Testis (tissue), 3 donors: ENCODE measurements around the gene WASHC3. TPM values are rescaled to one million over a fixed set of nuclear protein-coding genes. Genes with fewer than 3 reads are reported as not detected.

Experiments used
- DNase-seq: peaks from one replicate; pipeline ENCODE4 v3.0.0-alpha.2; 2019
- H3K27ac ChIP-seq, 2 donors: fragments of 200-600 bp; sonication (generic); one replicate each; pipeline ENCODE4 v1.5.1; 2019
- H3K27me3 ChIP-seq: fragments of 200-600 bp; sonication (generic); one replicate; pipeline ENCODE4 v1.5.1; 2019
- H3K36me3 ChIP-seq: fragments of 200-600 bp; sonication (generic); one replicate; pipeline ENCODE4 v1.5.1; 2017; ENCODE audit warnings: low read depth; ENCODE audit errors: missing control alignments
- H3K4me1 ChIP-seq: fragments of 200-600 bp; sonication (generic); one replicate; pipeline ENCODE4 v1.5.1; 2019
- H3K4me3 ChIP-seq, 2 donors: fragments of 200-600 bp; sonication (generic); one replicate each; pipeline ENCODE4 v1.5.1; 2017 to 2019
- H3K9me3 ChIP-seq: fragments of 200-600 bp; sonication (generic); one replicate; pipeline ENCODE4 v1.5.1; 2017
- POLR2A ChIP-seq: fragments of 450-650 bp; IDR thresholded peaks from one replicate; pipeline ENCODE4 v1.6.1; 2017; ENCODE audit warnings: antibody characterized with exemption, mild to moderate bottlenecking, moderate library complexity
- WGBS, 2 donors: methylation state at CpG; one replicate each; pipeline ENCODE4 v1.1.5; 2018; 5-methylcytosine and 5-hydroxymethylcytosine counted together
- intact Hi-C: fragments of 100-400 bp; cut with DNase I; formaldehyde crosslinking; loops from one replicate; pipeline ENCODE4 v1.15.1; 2023; ENCODE audit warnings: low total_unique reads
- polyA plus RNA-seq: library from polyadenylated mRNA; stranded (reverse); fragments of 350-450 nt; fragmentation: Illumina TruSeq; extraction: RNeasy Lipid Tissue Mini Kit (QIAGEN cat#74804); gene quantifications from one replicate; pipeline ENCODE4 v1.2.3, GENCODE V29; 2014; ENCODE audit warnings: low read depth, low replicate concordance; ENCODE audit not compliant: insufficient read depth
- total RNA-seq, 2 donors: library from RNA; depleted of rRNA; stranded (reverse); fragments of >200 nt; gene quantifications; one replicate each; pipeline ENCODE4 v1.2.3, GENCODE V29; 2016
- TF ChIP-seq, protein P1 (sequence below), 3 experiments: fragments of 450-650 bp in 2 of 3; fragments of 200-600 bp in 1 of 3; sonication (generic) in 1 of 3; IDR thresholded peaks; one replicate each; pipeline ENCODE4 v1.5.1; 2016 to 2019; ENCODE audit warnings: antibody characterized with exemption in 3 of 3, mild to moderate bottlenecking in 2 of 3, moderate library complexity in 1 of 3

WASHC3 gene
- total and polyA plus RNA-seq, 3 donors from 2014 or later: 140 to 298 (median 192) TPM

DNA sequence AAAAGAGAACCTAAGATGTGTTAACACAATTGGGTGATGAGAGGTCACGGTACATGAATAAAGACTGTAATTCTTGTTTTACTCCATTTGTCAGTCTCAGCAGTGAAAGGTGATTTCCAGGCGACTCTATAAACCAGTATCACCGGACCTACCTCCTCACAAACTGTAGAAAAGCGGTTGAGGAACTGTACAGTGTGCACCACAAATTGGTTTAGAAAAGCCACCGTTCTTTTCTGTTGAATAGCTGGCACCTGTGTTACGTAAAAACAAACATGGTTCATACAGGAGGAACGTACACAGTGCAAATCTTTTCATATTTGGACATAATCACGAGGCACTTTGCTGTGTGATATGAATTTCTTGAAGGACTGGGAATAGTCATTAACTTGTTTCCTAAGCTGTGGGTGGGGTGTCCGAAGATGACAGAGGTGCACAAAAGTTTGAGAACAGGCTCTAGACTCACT is 663 bp downstream of the WASHC3 start:
- no peaks in the 10 kb centered on the region for H3K36me3 ChIP-seq
- WGBS, 2 donors: 16 to 18% methylated on average over 9 of the region's 9 CpGs
- TF ChIP-seq, protein P1, sequence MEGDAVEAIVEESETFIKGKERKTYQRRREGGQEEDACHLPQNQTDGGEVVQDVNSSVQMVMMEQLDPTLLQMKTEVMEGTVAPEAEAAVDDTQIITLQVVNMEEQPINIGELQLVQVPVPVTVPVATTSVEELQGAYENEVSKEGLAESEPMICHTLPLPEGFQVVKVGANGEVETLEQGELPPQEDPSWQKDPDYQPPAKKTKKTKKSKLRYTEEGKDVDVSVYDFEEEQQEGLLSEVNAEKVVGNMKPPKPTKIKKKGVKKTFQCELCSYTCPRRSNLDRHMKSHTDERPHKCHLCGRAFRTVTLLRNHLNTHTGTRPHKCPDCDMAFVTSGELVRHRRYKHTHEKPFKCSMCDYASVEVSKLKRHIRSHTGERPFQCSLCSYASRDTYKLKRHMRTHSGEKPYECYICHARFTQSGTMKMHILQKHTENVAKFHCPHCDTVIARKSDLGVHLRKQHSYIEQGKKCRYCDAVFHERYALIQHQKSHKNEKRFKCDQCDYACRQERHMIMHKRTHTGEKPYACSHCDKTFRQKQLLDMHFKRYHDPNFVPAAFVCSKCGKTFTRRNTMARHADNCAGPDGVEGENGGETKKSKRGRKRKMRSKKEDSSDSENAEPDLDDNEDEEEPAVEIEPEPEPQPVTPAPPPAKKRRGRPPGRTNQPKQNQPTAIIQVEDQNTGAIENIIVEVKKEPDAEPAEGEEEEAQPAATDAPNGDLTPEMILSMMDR (IDR thresholded peaks at IDR 0.05): no peak
- TF ChIP-seq POLR2A: no peak

DNA sequence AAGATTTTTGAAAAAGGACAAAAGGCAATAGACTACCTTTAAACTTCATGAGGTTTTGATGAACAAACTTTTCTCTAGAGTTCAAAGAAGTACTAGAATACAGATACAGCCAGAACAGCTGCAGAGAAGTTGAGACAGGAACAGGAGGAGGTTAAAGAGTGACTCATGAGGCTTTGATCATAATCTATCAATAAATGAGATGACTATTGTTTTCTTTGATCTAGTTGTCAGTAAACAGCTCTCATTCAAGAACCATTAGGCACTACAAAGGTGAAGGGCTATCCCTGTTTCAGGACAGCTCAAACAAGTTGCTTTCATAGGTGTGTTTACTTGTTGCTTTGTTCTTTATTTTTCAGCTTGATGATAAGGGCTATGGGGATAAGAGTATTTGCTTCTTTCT is 2.4 kb downstream of the WASHC3 start:
- Histone ChIP-seq H3K36me3 (no peaks in the 10 kb centered on the region), H3K4me3 (no peak overlapping the region), H3K9me3 (no peaks in the 10 kb centered on the region), H3K27ac (no peak overlapping the region), H3K27me3 (no peaks in the 10 kb centered on the region), H3K4me1 (no peaks in the 10 kb centered on the region)
- no peak for TF ChIP-seq POLR2A
- TF ChIP-seq, protein P1 (IDR thresholded peaks at IDR 0.05): no peak
- DNase-seq: no peak
- intact Hi-C loops: no loop called here

More for the DNA sequence above, 663 bp downstream of the WASHC3 start:
- Histone ChIP-seq H3K9me3 (no peaks in the 10 kb centered on the region), H3K27ac (peak overlapping the region; percentile 84 to 87), H3K27me3 (no peaks in the 10 kb centered on the region), H3K4me1 (no peaks in the 10 kb centered on the region), H3K4me3 (peak overlapping the region; percentile 69 to 93)
- intact Hi-C loops: no loop called here
- DNase-seq: no peak

DNA sequence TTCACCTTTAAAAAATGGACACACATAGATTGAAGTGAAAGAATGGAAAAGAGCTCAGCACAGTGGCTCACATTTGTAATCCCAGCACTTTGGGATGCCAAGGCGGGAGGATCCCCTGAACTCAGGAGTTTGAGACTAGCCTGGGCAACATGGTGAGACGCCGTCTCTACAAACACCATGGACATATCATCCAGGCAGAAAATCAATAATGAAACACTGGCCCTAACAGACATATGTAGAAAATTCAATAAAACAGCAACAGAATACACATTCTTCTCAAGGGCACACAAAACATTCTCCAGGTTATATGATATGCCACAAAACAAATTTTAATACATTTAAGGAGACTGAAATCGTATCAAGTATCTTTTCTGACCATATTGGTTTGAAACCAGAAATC is 7.4 kb downstream of the WASHC3 start:
- Histone ChIP-seq H3K27me3 (no peaks in the 10 kb centered on the region), H3K4me3 (no peak overlapping the region), H3K9me3 (no peaks in the 10 kb centered on the region), H3K4me1 (no peaks in the 10 kb centered on the region), H3K36me3 (no peaks in the 10 kb centered on the region), H3K27ac (no peak overlapping the region)
- no peak for DNase-seq
- 94 to 97% methylated on average over 4 of the region's 4 CpGs for WGBS, 2 donors
- TF ChIP-seq, protein P1 (IDR thresholded peaks at IDR 0.05): no peak
- no peak for TF ChIP-seq POLR2A
- intact Hi-C loops: no loop called here

DNA sequence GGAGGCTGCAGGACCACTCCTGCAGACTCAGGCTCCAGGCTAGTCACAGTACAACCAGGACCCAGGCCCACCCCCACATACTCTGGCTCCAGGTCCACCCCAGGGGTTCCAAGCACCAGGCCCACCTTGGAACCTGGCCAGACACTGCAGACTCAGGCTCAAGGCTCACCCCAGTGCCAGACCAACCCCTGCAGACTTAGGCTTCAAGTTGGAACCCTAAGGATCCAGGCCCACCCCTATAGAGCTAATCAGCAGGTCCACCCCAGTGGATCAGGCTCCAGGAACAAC is 8.8 kb downstream of the WASHC3 start:
- Histone ChIP-seq H3K4me3 (no peak overlapping the region), H3K36me3 (no peaks in the 10 kb centered on the region), H3K27me3 (no peaks in the 10 kb centered on the region), H3K9me3 (no peaks in the 10 kb centered on the region), H3K4me1 (no peaks in the 10 kb centered on the region), H3K27ac (no peak overlapping the region)
- TF ChIP-seq POLR2A: no peak
- TF ChIP-seq, protein P1 (IDR thresholded peaks at IDR 0.05): no peak
- intact Hi-C loops: no loop called here
- no peak for DNase-seq

DNA sequence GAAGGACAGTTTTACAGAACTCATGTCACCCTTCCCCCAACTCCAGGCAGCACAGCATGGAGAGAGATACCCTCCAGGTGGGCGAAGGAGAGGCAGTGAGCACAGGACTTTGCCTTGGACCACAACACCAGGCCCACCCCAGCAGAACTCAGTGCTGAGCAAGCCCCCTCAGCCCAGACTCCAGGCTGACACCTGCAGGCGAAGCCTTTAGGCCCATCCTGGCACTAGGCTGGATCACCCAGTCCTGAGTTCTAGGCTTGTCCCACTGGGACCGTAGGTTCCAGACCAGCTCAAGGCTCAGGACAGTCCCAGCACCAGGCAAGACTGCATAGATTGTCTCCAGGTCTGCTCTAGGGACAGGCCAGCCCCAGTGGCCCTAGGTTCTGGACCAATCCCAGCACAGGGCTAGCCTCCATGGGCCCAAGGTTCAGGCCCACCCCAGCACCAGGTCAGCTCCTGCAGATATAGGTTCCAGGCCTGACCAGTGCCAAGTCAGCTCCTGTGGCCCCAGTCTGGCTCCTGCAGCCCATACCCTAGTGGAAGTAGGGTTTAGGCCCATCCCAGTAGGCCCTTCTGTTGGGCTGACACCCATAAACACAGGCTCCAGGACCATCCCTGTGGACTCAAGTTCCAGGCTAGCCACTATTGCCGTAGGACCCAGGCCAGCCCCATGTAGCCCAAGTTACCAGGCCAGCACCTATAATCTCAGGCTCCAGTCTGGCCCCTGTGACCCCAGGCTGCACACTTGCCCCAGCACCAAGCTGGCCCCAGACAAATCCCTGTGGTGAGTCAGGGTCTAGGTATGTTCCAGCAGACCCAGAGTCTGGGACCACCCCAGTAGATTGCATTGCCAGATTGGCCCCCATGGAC is 9.4 kb downstream of the WASHC3 start:
- H3K4me3 ChIP-seq: no peak overlapping the region
- no peaks in the 10 kb centered on the region for H3K27me3 ChIP-seq
- TF ChIP-seq, protein P1 (IDR thresholded peaks at IDR 0.05): no peak
- TF ChIP-seq POLR2A: no peak
- DNase-seq: no peak
- intact Hi-C loops: no loop called here
- H3K4me1 ChIP-seq: no peaks in the 10 kb centered on the region
- H3K36me3 ChIP-seq: no peaks in the 10 kb centered on the region
- H3K27ac ChIP-seq: no peak overlapping the region
- H3K9me3 ChIP-seq: no peaks in the 10 kb centered on the region
- 100% methylated on average over 2 to 4 of the region's 4 CpGs for WGBS, 2 donors
